GM11168 (cell line): ENCODE data around the gene GMDS.

Experiments
- in situ Hi-C: fragments of 300-500 bp; cut with MboI; formaldehyde crosslinking; loops from one replicate; pipeline ENCODE4 v1.12.0; 2022; ENCODE audit warnings: low sequenced_read_pairs; ENCODE audit not compliant: unreplicated experiment

The GMDS gene

GRCh38 chr6:1966713-1967112 lies 278.7 kb downstream of the GMDS start:
- in situ Hi-C loops, result no loop called here

DNA sequence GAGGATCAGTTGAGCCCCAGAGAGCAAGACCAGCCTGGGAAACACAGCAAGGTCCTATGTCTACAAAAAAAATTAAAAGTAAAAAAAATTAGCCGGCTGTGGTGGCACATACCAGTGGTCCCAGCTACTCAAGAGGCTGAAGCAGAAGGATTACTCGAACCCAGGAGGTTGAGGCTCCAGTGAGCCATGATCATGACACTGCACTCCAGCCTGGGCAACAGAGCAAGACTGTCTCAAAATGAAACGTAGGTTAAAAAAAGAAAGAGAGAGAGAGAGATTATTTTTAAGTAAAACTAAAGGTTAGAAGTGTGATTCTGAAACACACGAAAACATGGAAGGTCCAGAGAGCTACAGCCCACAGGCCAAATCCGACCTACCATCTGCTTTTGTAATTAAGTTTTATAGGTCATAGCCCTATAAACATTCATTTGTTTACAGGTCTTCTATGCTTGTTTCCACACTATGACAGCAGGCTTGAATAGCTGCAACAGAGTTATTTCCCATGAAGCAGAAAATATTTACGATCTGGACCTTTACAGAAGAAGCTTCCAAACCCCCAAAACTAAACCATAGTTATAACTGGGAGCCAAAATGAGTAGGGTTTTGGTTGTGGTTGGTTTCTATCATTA lies 279.7 kb downstream of the GMDS start:
- in situ Hi-C loops, result no loop called here

- in situ Hi-C loops, result no loop called here
These were observed 281.8 kb downstream of the GMDS start for GRCh38 chr6:1963596-1963995.

GRCh38 chr6:1962201-1962600 lies 283.2 kb downstream of the GMDS start:
- in situ Hi-C loops, result no loop called here

DNA sequence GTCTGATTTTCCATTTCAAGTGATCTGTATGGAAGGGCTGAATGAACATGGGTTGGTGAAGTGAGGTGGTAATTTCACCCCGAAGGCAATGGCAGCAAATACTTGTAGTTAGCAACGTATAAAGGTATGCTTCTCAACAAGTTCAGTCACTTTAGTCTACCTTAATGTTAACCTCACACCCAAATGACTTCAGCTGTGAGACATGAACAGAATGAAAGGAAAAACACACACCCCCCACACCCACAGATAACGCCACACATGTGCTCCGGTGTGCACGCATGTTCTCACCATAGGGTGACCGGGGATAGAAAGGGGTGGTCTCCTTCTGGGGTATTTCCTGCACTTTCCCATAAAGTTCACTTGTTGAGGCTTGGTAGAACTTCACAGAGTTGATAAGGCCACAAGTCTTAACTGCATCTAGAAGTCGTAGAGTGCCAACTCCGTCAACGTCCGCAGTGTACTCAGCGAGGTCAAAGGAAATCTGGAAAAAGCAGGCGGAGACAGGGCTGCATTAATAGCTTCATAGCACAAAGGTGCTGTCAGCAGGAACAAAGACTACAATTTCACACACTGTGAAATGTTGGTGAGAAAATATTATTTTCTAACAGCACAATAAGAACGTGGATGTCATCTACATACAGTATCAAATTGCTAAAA lies 284.8 kb downstream of the GMDS start:
- in situ Hi-C loops, result no loop called here

GRCh38 chr6:1958257-1958656 lies 287.1 kb downstream of the GMDS start:
- in situ Hi-C loops, result no loop called here

GRCh38 chr6:1957746-1958145 lies 287.7 kb downstream of the GMDS start:
- in situ Hi-C loops, result no loop called here

DNA sequence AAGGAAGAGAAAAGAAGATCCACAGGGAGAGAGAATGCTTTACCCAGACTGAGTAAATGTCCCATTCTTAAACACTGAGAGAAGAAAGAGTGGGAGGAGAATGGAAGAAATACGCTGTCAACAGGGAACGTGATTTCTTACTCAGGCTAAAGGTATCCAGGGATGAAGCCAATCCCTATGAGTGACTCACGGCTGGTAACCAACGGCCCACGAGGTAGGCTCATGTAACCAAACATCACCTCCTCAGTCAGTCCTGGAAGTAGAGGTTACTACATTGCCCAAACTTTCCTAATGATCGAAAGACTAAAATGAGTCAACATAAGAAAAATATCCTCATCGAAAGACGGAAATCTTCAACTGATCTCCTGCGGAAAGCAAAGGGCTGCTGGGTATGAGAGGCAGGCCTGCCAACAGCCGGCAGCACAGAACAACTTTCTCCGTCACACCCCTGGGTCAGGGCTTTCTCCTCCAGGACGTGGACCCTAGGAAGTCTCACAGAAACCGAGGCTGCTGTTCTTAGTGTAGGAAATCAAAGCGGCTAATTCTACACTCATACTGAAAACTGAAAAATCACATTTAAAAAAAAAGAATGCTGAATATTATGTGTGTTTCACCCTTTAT lies 292.6 kb downstream of the GMDS start:
- in situ Hi-C loops, result no loop called here

DNA sequence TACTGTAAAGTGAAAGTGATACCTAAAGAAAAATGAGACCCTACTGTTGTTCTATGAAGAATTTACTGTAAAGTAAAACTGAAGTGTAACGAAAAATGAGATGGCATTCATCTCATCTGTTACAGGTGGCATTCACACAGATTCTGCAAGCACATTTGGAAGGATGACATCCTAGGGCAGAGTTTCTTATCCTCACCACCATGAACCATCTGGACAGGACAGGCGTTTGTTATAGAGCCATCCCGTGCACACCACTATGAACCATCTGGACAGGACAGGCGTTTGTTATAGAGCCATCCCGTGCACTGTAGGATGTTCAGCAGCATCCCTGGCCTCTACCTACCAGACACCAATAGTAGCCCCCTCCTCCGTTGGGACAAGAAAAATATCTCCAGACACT lies 294.8 kb downstream of the GMDS start:
- in situ Hi-C loops, result no loop called here

GRCh38 chr6:1949538-1949937 lies 295.9 kb downstream of the GMDS start:
- in situ Hi-C loops, result no loop called here

GRCh38 chr6:1947922-1948321 lies 297.5 kb downstream of the GMDS start:
- in situ Hi-C loops, result no loop called here

DNA sequence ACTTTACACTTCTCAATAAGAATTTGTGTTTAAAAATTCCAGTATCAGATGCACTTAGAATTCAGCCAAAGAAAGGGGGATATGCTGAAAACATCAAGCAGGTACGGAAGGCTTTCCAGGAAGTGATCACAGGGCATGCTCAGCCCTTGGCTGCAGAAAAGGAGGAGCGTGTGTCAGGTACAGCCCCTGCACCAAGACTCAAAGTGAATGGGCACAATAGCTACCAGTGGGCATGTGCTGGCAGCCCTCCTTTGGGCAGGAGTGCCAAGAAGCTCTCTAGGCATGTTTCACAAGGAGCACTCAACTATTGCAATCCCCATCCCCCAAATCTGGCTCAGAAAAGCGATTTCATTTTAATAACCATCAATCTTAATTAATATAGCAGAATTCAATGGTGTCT lies 298.8 kb downstream of the GMDS start:
- in situ Hi-C loops, result no loop called here

GRCh38 chr6:1945235-1945832 lies 300.1 kb downstream of the GMDS start:
- in situ Hi-C loops, result no loop called here

GRCh38 chr6:1942834-1943233 lies 302.6 kb downstream of the GMDS start:
- in situ Hi-C loops, result no loop called here

DNA sequence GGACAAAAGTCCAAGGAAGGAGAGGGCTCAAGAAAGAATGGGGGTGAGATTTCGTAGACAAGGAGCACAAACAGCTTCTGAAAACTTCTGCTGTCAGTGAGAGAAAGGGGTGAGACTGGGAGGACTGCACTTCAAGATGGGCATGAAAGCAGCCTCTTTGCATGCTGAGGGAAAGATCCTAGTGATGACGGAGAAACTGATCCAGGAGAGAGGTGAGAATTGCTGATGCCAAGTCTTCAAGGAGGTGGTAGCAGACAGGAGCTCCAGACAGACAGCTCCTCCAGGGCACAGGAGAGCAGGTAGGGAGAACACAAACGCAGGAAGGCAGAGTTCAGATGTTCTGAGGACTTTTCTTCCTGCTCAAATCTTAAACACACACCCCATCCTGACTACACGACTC lies 303.9 kb downstream of the GMDS start:
- in situ Hi-C loops, result no loop called here

- in situ Hi-C loops, result no loop called here
These were observed 305.0 kb downstream of the GMDS start for GRCh38 chr6:1940381-1940780.

GRCh38 chr6:1933292-1933691 lies 312.1 kb downstream of the GMDS start:
- in situ Hi-C loops, result no loop called here

DNA sequence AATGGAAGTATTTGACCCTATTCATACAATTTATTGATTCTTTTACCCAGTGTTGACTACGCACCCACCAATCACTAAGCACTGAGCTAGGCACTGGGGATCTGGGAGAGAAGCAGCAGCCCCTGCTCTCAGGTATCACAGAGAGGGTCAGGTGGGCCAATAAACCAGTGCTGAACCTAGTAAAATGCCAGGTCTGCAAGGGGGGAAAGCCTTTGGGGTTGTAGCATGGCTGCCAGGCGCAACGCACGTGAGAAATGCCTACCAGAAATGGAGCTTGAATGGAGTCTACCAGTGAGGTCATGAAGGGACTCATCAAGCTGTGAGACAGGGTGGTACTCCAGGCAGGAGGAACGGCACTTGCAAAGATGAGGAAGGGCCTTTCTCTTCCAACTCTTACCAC lies 313.6 kb downstream of the GMDS start:
- in situ Hi-C loops, result no loop called here

- in situ Hi-C loops, result no loop called here
These were observed 315.0 kb downstream of the GMDS start for GRCh38 chr6:1930356-1930755.

GRCh38 chr6:1929931-1930330 lies 315.5 kb downstream of the GMDS start:
- in situ Hi-C loops, result no loop called here

DNA sequence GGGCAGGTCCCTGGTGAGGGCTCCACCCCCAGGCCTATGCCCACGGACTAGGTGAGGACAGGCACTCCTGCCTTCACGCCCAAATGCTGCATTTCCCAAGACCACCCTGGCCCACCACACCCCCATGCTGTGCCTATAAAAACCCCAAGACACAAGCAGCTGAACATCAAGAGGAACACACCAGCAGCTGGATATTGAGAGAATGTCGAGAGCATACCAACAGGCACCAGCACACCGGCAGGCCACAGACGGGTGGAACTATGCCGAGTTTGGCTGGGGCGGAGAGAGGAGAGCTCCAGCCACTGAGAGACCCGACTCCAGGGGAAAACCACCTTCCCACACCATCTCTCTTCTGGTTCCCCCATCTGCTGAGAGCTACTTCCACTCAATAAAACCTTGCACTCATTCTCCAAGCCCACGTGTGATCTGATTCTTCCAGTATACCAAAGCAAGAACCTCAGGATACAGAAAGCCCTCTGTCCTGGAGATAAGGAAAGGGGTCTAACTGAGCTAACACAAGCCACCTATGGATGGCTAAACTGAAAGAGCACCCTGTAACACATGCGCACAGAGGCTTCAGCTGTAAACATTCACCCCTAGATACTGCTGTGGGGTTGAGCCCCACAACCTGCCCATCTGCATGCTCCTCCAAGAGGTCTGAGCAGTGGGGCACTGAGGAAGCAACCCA lies 319.5 kb downstream of the GMDS start:
- in situ Hi-C loops, result no loop called here
